K562 (cell line): ENCODE data around the gene PRR35. TPM values are rescaled to one million over a fixed set of nuclear protein-coding genes. Genes with fewer than 3 reads are reported as not detected.

Experiments used
- ATAC-seq: fragments of 200-7000 bp; cut with Tn5 transposase; 3 replicates; pipeline ENCODE4 v1.9.1; 2020; ENCODE audit warnings: moderate library complexity
- BruUV-seq: library from RNA; stranded (reverse); fragments of 400-500 nt; replicated peaks from 2 replicates; lab custom pipeline; 2021; lab: Mats Ljungman, UMichigan
- CTCF ChIA-PET: fragments of 300-600 bp; formaldehyde crosslinking; extraction: SDS; loops from one replicate; lab custom pipeline; 2021; ENCODE audit warnings: low intra/inter-chr PET ratio; lab: Yijun Ruan, JAX
- POLR2A ChIA-PET: fragments of 300-600, 350-650 bp; sonication (Branson Sonifier 250); formaldehyde crosslinking; extraction: SDS; loops from one replicate; lab custom pipeline; 2021; ENCODE audit warnings: antibody characterized with exemption, inconsistent platforms; lab: Yijun Ruan, JAX
- DNase-seq, 4 experiments: peaks; one replicate each; pipeline versions ENCODE4 v3.0.0 to v3.0.0-alpha.2; 2011 to 2018; ENCODE audit warnings: low spot score in 3 of 4, mixed read lengths in 3 of 4; ENCODE audit errors: extremely low read depth in 1 of 4
- FAIRE-seq: peaks from 2 replicates; lab custom pipeline; 2011; peaks lifted over from hg19 to GRCh38; lab: Jason Lieb, UNC
- H2AFZ ChIP-seq: 2 replicates; pipeline ENCODE4 v1.6.0; 2011; ENCODE audit warnings: low read depth, low read length, control low read depth, inconsistent platforms
- H3K27ac ChIP-seq: fragments of 200-600 bp; 3 replicates; pipeline ENCODE4 v1.8.0; 2011; ENCODE audit warnings: low read depth, mild to moderate bottlenecking, control low read depth, inconsistent platforms, low read length, moderate library complexity, mixed read lengths; ENCODE audit errors: extremely low read depth
- H3K27me3 ChIP-seq, 2 experiments: fragments of 300-600 bp in 1 of 2; 2 replicates in 1 of 2; 3 replicates in 1 of 2; pipeline versions ENCODE4 v1.6.0 to v1.8.0; 2011; ENCODE audit warnings: inconsistent platforms in 2 of 2, low read length in 2 of 2, mild to moderate bottlenecking in 1 of 2, mixed read lengths in 1 of 2, moderate library complexity in 1 of 2; ENCODE audit not compliant: control insufficient read depth in 2 of 2, insufficient read depth in 2 of 2
- H3K36me3 ChIP-seq: fragments of 300-600 bp; 3 replicates; pipeline ENCODE4 v1.8.0; 2011; ENCODE audit warnings: mild to moderate bottlenecking, low read length, inconsistent platforms; ENCODE audit not compliant: control insufficient read depth, insufficient read depth
- H3K4me1 ChIP-seq, 2 experiments: fragments of 200-600 bp in 1 of 2; replicated peaks in 1 of 2; 2 replicates in 1 of 2; 3 replicates in 1 of 2; pipeline versions ENCODE4 v1.5.1 to v1.8.0; 2011; ENCODE audit warnings: inconsistent platforms in 2 of 2, low read length in 2 of 2, mild to moderate bottlenecking in 1 of 2, mixed read lengths in 1 of 2, moderate library complexity in 1 of 2; ENCODE audit not compliant: control insufficient read depth in 2 of 2, insufficient read depth in 2 of 2
- H3K4me2 ChIP-seq: 2 replicates; pipeline ENCODE4 v1.6.1; 2011; ENCODE audit warnings: low read length, control low read depth, inconsistent platforms, mixed read lengths; ENCODE audit not compliant: insufficient read depth
- H3K4me3 ChIP-seq: fragments of 200-600 bp; sonication (generic), shearing (Covaris generic); 2 replicates; pipeline ENCODE4 v1.5.1; 2016; ENCODE audit warnings: control low read depth, inconsistent platforms
- H3K79me2 ChIP-seq: fragments of 200-600 bp; 3 replicates; pipeline ENCODE4 v1.8.0; 2011; ENCODE audit warnings: low read length, inconsistent platforms; ENCODE audit not compliant: control insufficient read depth, insufficient read depth
- H3K9ac ChIP-seq, 2 experiments: 2 replicates each; pipeline versions ENCODE4 v1.6.0 to v1.6.1; 2011; ENCODE audit warnings: low read depth in 2 of 2, low read length in 2 of 2, control low read depth in 1 of 2, inconsistent platforms in 1 of 2, mild to moderate bottlenecking in 1 of 2, mixed read lengths in 1 of 2; ENCODE audit not compliant: insufficient read depth in 1 of 2
- H3K9me1 ChIP-seq: one replicate; pipeline ENCODE4 v1.6.0; 2011; ENCODE audit warnings: inconsistent platforms, mild to moderate bottlenecking, low read length, moderate library complexity; ENCODE audit not compliant: control insufficient read depth, insufficient read depth
- H3K9me3 ChIP-seq: replicated peaks from 2 replicates; pipeline ENCODE4 v1.5.1; 2011; ENCODE audit warnings: low read depth, low read length, inconsistent platforms; ENCODE audit not compliant: control insufficient read depth, insufficient read depth
- H4K20me1 ChIP-seq: replicated peaks from 2 replicates; pipeline ENCODE4 v1.6.1; 2011; ENCODE audit warnings: low read length, inconsistent platforms, mixed read lengths; ENCODE audit not compliant: control insufficient read depth, insufficient read depth
- CHD4 ChIP-seq: fragments of 200-600 bp; sonication (generic); IDR thresholded peaks from 3 replicates; pipeline ENCODE4 v1.6.1; 2012; ENCODE audit warnings: low read depth, mild to moderate bottlenecking, mixed read lengths, low read length, inconsistent platforms; ENCODE audit not compliant: insufficient read depth, insufficient replicate concordance, poor library complexity, severe bottlenecking
- HES1 ChIP-seq: fragments of 450-650 bp; IDR thresholded peaks from 2 replicates; pipeline ENCODE4 v1.6.1; 2016; ENCODE audit warnings: low read depth, mild to moderate bottlenecking, moderate library complexity
- MEIS2 ChIP-seq: fragments of 450-650 bp; IDR thresholded peaks from 2 replicates; pipeline ENCODE4 v1.6.1; 2014; ENCODE audit warnings: mild to moderate bottlenecking; ENCODE audit not compliant: partially characterized antibody
- PML ChIP-seq: IDR thresholded peaks from 2 replicates; pipeline ENCODE4 v1.6.1; 2012; ENCODE audit warnings: low read length, inconsistent platforms
- TCF7L2 ChIP-seq: fragments of 150-350 bp; IDR thresholded peaks from 2 replicates; pipeline ENCODE4 v1.6.1; 2016; ENCODE audit warnings: low read depth, mild to moderate bottlenecking, low read length, moderate library complexity
- TFAP4 ChIP-seq: sonication (generic); formaldehyde crosslinking; IDR thresholded peaks from 2 replicates; pipeline ENCODE4 v1.8.0; 2022; ENCODE audit warnings: missing genetic modification reagents, mild to moderate bottlenecking, moderate library complexity, borderline replicate concordance
- TFE3 ChIP-seq: fragments of 450-650 bp; formaldehyde crosslinking; IDR thresholded peaks from 2 replicates; pipeline ENCODE4 v1.4.0; 2020; ENCODE audit warnings: mild to moderate bottlenecking, mixed read lengths
- ZNF121 ChIP-seq: sonication (generic); formaldehyde crosslinking; conservative IDR thresholded peaks from 2 replicates; pipeline ENCODE4 v1.8.0; 2022; ENCODE audit warnings: missing genetic modification reagents
- ZNF407 ChIP-seq: fragments of 450-650 bp; IDR thresholded peaks from 2 replicates; pipeline ENCODE4 v1.6.1; 2016; ENCODE audit warnings: low read depth
- WGBS: fragments of 100-300 bp; shearing (Covaris generic); methylation state at CpG from one replicate; pipeline ENCODE4 v1.1.6; 2016; ENCODE audit warnings: low coverage, mixed read lengths; ENCODE audit not compliant: insufficient coverage; ENCODE audit errors: missing lambda C conversion rate; 5-methylcytosine and 5-hydroxymethylcytosine counted together
- in situ Hi-C: fragments of 300-500 bp; cut with MboI; formaldehyde crosslinking; loops from 4 replicates; pipeline ENCODE4 v1.15.0; 2018; ENCODE audit warnings: inconsistent platforms, mixed read lengths
- intact Hi-C: fragments of 100-400 bp; cut with micrococcal nuclease; formaldehyde crosslinking; loops from 2 replicates; pipeline ENCODE4 v1.14.2; 2022
- polyA plus RNA-seq, 8 experiments: library from polyadenylated mRNA; depleted of rRNA in 4 of 8; stranded (reverse) in 5 of 8; unstranded in 3 of 8; fragments of >200 nt; fragmentation: Nextera tagmentation in 2 of 8; fragmentation: Illumina TruSeq in 1 of 8; extraction: Ambion mirVana in 2 of 8; extraction: Trizol in 1 of 8; gene quantifications; 2 replicates each; pipeline versions ENCODE4 v1.2.1 to v1.2.3, GENCODE V29; 2011 to 2014; ENCODE audit warnings: inconsistent platforms in 1 of 8, missing spikeins in 1 of 8
- total RNA-seq, 7 experiments: library from RNA; depleted of rRNA in 6 of 7; stranded (reverse); fragments of >200 nt in 6 of 7; fragmentation: Illumina TruSeq in 2 of 7; extraction: Trizol in 2 of 7; gene quantifications; 2 replicates each; pipeline versions ENCODE4 v1.2.1 to v1.2.3, GENCODE V29; 2011 to 2021; ENCODE audit warnings: low replicate concordance in 1 of 7

Gene PRR35
- total and polyA plus RNA-seq, 9 of the 15 experiments (the other 6 are each of a cell fraction or from before 2014, with no cell fraction given) = 0.17 to 0.45 (median 0.21) TPM; not detected in 5

GRCh38 chr16:595942-596735 lies 35.9 kb downstream of the PRR35 start:
- Histone ChIP-seq H3K9me1 (peaks cover 5% of the 10 kb centered on the region), H3K79me2 (peaks cover 71% of the 10 kb centered on the region), H3K36me3 (peaks cover 46% of the 10 kb centered on the region; the same call in 2 of the 3 replicates), H3K9me3 (no peaks in the 10 kb centered on the region), H2AFZ (no peak overlapping the region), H4K20me1 (peaks cover 7% of the 10 kb centered on the region), H3K27me3 (no peaks in the 10 kb centered on the region), H3K4me1 (peaks cover 2 to 40% of the 10 kb centered on the region in 2 experiments; a peak in 4 of 5 replicates), H3K9ac (peak overlapping the region in 1 of 2 experiments; percentile 78; a peak in 2 of 4 replicates)
- DNase-seq = no peak
- BruUV-seq = no TSS peak
- ATAC-seq = no peak
- in situ Hi-C loops = no loop called here
- ChIA-PET CTCF (no interaction called here), POLR2A (no interaction called here)
- 93% methylated on average over 29 of the region's 34 CpGs for WGBS
- TF ChIP-seq ZNF407 = no peak
- TF ChIP-seq MEIS2 = no peak
- TF ChIP-seq HES1 = no peak
- no peak for TF ChIP-seq CHD4
- TF ChIP-seq TFAP4 (CRISPR knock-in tag) = no peak
- no peak for TF ChIP-seq TCF7L2
- TF ChIP-seq ZNF121 = no peak
- no peak for TF ChIP-seq PML
- no peak for TF ChIP-seq TFE3 (CRISPR knock-in tag)
- TF ChIP-seq, all 486 proteins: peak for 0
- FAIRE-seq = no peak
- no peak overlapping the region for H3K4me3 ChIP-seq
- no peak overlapping the region for H3K27ac ChIP-seq
- H3K4me2 ChIP-seq = no peak overlapping the region
- intact Hi-C loops = no loop called here
